HCT116 (cell line): ENCODE data around the gene UCHL3. TPM values are rescaled to one million over a fixed set of nuclear protein-coding genes. Genes with fewer than 3 reads are reported as not detected.

Experiments
- ATAC-seq: fragments of 200-7000 bp; cut with Tn5 transposase; 2 replicates; pipeline ENCODE4 v1.9.1; 2020; ENCODE audit warnings: mild to moderate bottlenecking, moderate library complexity
- BruUV-seq: library from RNA; stranded (reverse); fragments of 400-500 nt; replicated peaks from 2 replicates; lab custom pipeline; 2021; lab: Mats Ljungman, UMichigan
- CTCF ChIA-PET: fragments of 300-600 bp; sonication (Branson Sonifier 250); formaldehyde crosslinking; loops from one replicate; lab custom pipeline; 2021; ENCODE audit warnings: antibody characterized with exemption; lab: Charles Lee
- POLR2A ChIA-PET: fragments of 300-600, 350-600 bp; sonication (Branson Sonifier 250); formaldehyde crosslinking; loops from one replicate; lab custom pipeline; 2021; ENCODE audit warnings: antibody characterized with exemption; lab: Charles Lee
- RAD21 ChIA-PET, 2 experiments: fragments of 300-600 bp; sonication (Branson Sonifier 250); formaldehyde crosslinking; loops; one replicate each; lab custom pipeline; 2023; ENCODE audit warnings: low total read pairs in 2 of 2; ENCODE audit not compliant: uncharacterized antibody in 2 of 2, unreplicated experiment in 2 of 2, low non-redundant PET in 1 of 2; lab: Charles Lee
- DNase-seq: peaks from one replicate; pipeline ENCODE4 v3.0.0-alpha.2; 2010; ENCODE audit warnings: low read depth, low spot score
- H2AFZ ChIP-seq: fragments of 200-600 bp; shearing (Covaris generic), sonication (generic); 2 replicates; pipeline ENCODE4 v1.6.1; 2017; ENCODE audit warnings: low read depth, mixed run types, mixed read lengths, antibody characterized with exemption, low read length; ENCODE audit not compliant: poor library complexity, severe bottlenecking
- H3K27ac ChIP-seq: 2 replicates; pipeline ENCODE4 v1.5.1; 2012; ENCODE audit warnings: low read depth, low read length
- H3K27me3 ChIP-seq: fragments of 200-600 bp; sonication (generic); 2 replicates; pipeline ENCODE4 v1.6.1; 2016; ENCODE audit warnings: mixed run types, low read length, mixed read lengths; ENCODE audit not compliant: insufficient read depth
- H3K36me3 ChIP-seq, 2 experiments: fragments of 200-500 bp in 1 of 2; fragments of 200-600 bp in 1 of 2; sonication (Bioruptor generic) in 1 of 2; sonication (generic) in 1 of 2; 2 replicates each; pipeline versions ENCODE4 v1.5.1 to v1.6.1; 2014 to 2016; ENCODE audit warnings: low read length in 2 of 2, inconsistent platforms in 1 of 2, mixed read lengths in 1 of 2, mixed run types in 1 of 2; ENCODE audit not compliant: insufficient read depth in 2 of 2, control insufficient read depth in 1 of 2
- H3K4me1 ChIP-seq, 2 experiments: fragments of 200-600 bp in 1 of 2; sonication (generic) in 1 of 2; 2 replicates each; pipeline versions ENCODE4 v1.5.1 to v1.6.1; 2012 to 2017; ENCODE audit warnings: low read length in 2 of 2, inconsistent platforms in 1 of 2, mild to moderate bottlenecking in 1 of 2, mixed read lengths in 1 of 2, mixed run types in 1 of 2, moderate library complexity in 1 of 2; ENCODE audit not compliant: insufficient read depth in 2 of 2, control insufficient read depth in 1 of 2
- H3K4me2 ChIP-seq: fragments of 200-600 bp; sonication (generic); 2 replicates; pipeline ENCODE4 v1.6.1; 2017; ENCODE audit warnings: mixed run types, low read length, mixed read lengths
- H3K4me3 ChIP-seq, 2 experiments: fragments of 200-600 bp in 1 of 2; sonication (generic) in 1 of 2; replicated peaks in 1 of 2; 2 replicates each; pipeline ENCODE4 v1.5.1; 2011 to 2016; ENCODE audit warnings: low read length in 2 of 2, control low read depth in 1 of 2, low read depth in 1 of 2, mild to moderate bottlenecking in 1 of 2, mixed read lengths in 1 of 2, mixed run types in 1 of 2
- H3K79me2 ChIP-seq: fragments of 200-600 bp; sonication (generic); 2 replicates; pipeline ENCODE4 v1.6.1; 2017; ENCODE audit warnings: mild to moderate bottlenecking, mixed run types, low read length, moderate library complexity, mixed read lengths; ENCODE audit not compliant: insufficient read depth
- H3K9ac ChIP-seq: fragments of 200-600 bp; sonication (generic); 2 replicates; pipeline ENCODE4 v1.6.1; 2016; ENCODE audit warnings: low read length, mixed read lengths
- H3K9me2 ChIP-seq: fragments of 200-600 bp; sonication (generic), shearing (Covaris generic); 2 replicates; pipeline ENCODE4 v1.6.1; 2017; ENCODE audit warnings: mixed run types, mild to moderate bottlenecking, moderate library complexity; ENCODE audit not compliant: insufficient read depth
- H3K9me3 ChIP-seq, 2 experiments: fragments of 200-500 bp in 1 of 2; fragments of 200-600 bp in 1 of 2; sonication (Bioruptor generic) in 1 of 2; sonication (generic) in 1 of 2; 2 replicates each; pipeline ENCODE4 v1.6.1; 2014 to 2017; ENCODE audit warnings: low read length in 2 of 2, mixed read lengths in 2 of 2, inconsistent platforms in 1 of 2, low read depth in 1 of 2, mild to moderate bottlenecking in 1 of 2, mixed run types in 1 of 2, moderate library complexity in 1 of 2; ENCODE audit not compliant: control insufficient read depth in 1 of 2, insufficient read depth in 1 of 2
- H4K20me1 ChIP-seq: fragments of 200-600 bp; sonication (generic), shearing (Covaris generic); 2 replicates; pipeline ENCODE4 v1.6.1; 2017; ENCODE audit warnings: mixed run types, mild to moderate bottlenecking, moderate library complexity; ENCODE audit not compliant: insufficient read depth
- ATF3 ChIP-seq: IDR thresholded peaks from 2 replicates; pipeline ENCODE4 v1.6.1; 2012
- CTCF ChIP-seq, 3 experiments: fragments of 200-600 bp in 1 of 3; sonication (generic) in 1 of 3; IDR thresholded peaks in 2 of 3; conservative IDR thresholded peaks in 1 of 3; 2 replicates each; pipeline ENCODE4 v1.5.1; 2012 to 2017; ENCODE audit warnings: low read depth in 2 of 3, low read length in 2 of 3, antibody characterized with exemption in 1 of 3, borderline replicate concordance in 1 of 3, control low read depth in 1 of 3, mild to moderate bottlenecking in 1 of 3, mixed read lengths in 1 of 3, mixed run types in 1 of 3, moderate library complexity in 1 of 3; ENCODE audit not compliant: insufficient read depth in 1 of 3
- EGR1 ChIP-seq: IDR thresholded peaks from 2 replicates; pipeline ENCODE4 v1.6.1; 2012; ENCODE audit warnings: low read depth
- ELF1 ChIP-seq: IDR thresholded peaks from 2 replicates; pipeline ENCODE4 v1.6.1; 2012; ENCODE audit warnings: low read depth, borderline replicate concordance
- EZH2 ChIP-seq: fragments of 200-600 bp; sonication (generic); IDR thresholded peaks from 2 replicates; pipeline ENCODE4 v1.6.1; 2017; ENCODE audit warnings: antibody characterized with exemption, mixed run types
- FOSL1 ChIP-seq: IDR thresholded peaks from 2 replicates; pipeline ENCODE4 v1.6.1; 2012; ENCODE audit warnings: low read depth
- SP1 ChIP-seq: IDR thresholded peaks from 2 replicates; pipeline ENCODE4 v1.6.1; 2012; ENCODE audit warnings: low read depth
- SRF ChIP-seq: IDR thresholded peaks from 2 replicates; pipeline ENCODE4 v1.6.1; 2012; ENCODE audit warnings: low read depth
- TCF7L2 ChIP-seq: IDR thresholded peaks from 2 replicates; pipeline ENCODE4 v1.7.0; 2011; ENCODE audit warnings: borderline replicate concordance, inconsistent platforms; ENCODE audit not compliant: insufficient read depth, insufficient read length; ENCODE audit errors: extremely low read depth
- YY1 ChIP-seq: IDR thresholded peaks from 2 replicates; pipeline ENCODE4 v1.6.1; 2011; ENCODE audit warnings: low read length, low read depth, moderate library complexity, mild to moderate bottlenecking; ENCODE audit not compliant: insufficient replicate concordance; ENCODE audit errors: extremely low read depth
- intact Hi-C: fragments of 100-400 bp; cut with micrococcal nuclease; formaldehyde crosslinking; loops from 2 replicates; pipeline ENCODE4 v1.10.0; 2022
- total RNA-seq: library from RNA; stranded (reverse); gene quantifications from one replicate; pipeline ENCODE4 v1.2.1, GENCODE V29; 2021; ENCODE audit not compliant: unreplicated experiment

UCHL3 gene
- total RNA-seq, 1 experiment from 2014 or later, result 32.4 TPM

GRCh38 chr13:75581874-75582640, 32.5 kb downstream of the UCHL3 start:
- no TSS peak for BruUV-seq
- no peak for TF ChIP-seq FOSL1
- TF ChIP-seq ATF3, result no peak
- TF ChIP-seq CTCF (IDR thresholded peaks at IDR 0.05 in 2 of 3, conservative IDR thresholded peaks at IDR 0.05 in 1 of 3; ENCODE audit: borderline replicate concordance in 1 of 3, insufficient read depth in 1 of 3, low read depth in 2 of 3, low read length in 2 of 3), result no peak
- no peak for TF ChIP-seq SP1
- TF ChIP-seq EZH2, result no peak
- TF ChIP-seq ELF1, result no peak
- ChIA-PET POLR2A (no interaction called here), CTCF (no interaction called here), RAD21 (no interaction called here)
- Histone ChIP-seq H3K36me3 (no peaks in the 10 kb centered on the region), H3K79me2 (0 out of 2 replicates have a peak, but pooled peaks cover 8% of the 10 kb centered on the region), H3K9ac (no peak overlapping the region), H2AFZ (no peak overlapping the region), H3K27ac (no peak overlapping the region), H3K9me3 (no peaks in the 10 kb centered on the region; a peak in 1 of 4 replicates), H3K4me2 (no peak overlapping the region), H3K4me3 (no peak overlapping the region), H4K20me1 (no peaks in the 10 kb centered on the region), H3K27me3 (no peaks in the 10 kb centered on the region), H3K9me2 (no peaks in the 10 kb centered on the region), H3K4me1 (no peaks in the 10 kb centered on the region)
- no peak for DNase-seq
- intact Hi-C loops, result no loop called here
- ATAC-seq, result no peak

- BruUV-seq, result no TSS peak
- no peak overlapping the region for H3K4me2 ChIP-seq
- ChIA-PET RAD21 (no interaction called here), CTCF (no interaction called here), POLR2A (no interaction called here)
- H3K27ac ChIP-seq, result no peak overlapping the region
- H4K20me1 ChIP-seq, result no peaks in the 10 kb centered on the region
- DNase-seq (no peak), ATAC-seq (no peak)
- no peak for TF ChIP-seq TCF7L2
- TF ChIP-seq SP1, result no peak
- TF ChIP-seq YY1, result no peak
- TF ChIP-seq SRF, result no peak
- no peak for TF ChIP-seq EGR1
- 0 out of 2 replicates have a peak, but pooled peaks cover 8% of the 10 kb centered on the region for H3K79me2 ChIP-seq
- no peaks in the 10 kb centered on the region for H3K4me1 ChIP-seq
- H2AFZ ChIP-seq, result no peak overlapping the region
- H3K9me2 ChIP-seq, result no peaks in the 10 kb centered on the region
- no peak overlapping the region for H3K4me3 ChIP-seq
- H3K27me3 ChIP-seq, result no peaks in the 10 kb centered on the region
- intact Hi-C loops, result no loop called here
- no peak overlapping the region for H3K9ac ChIP-seq
- H3K9me3 ChIP-seq, result no peaks in the 10 kb centered on the region; a peak in 1 of 4 replicates
- H3K36me3 ChIP-seq, result no peaks in the 10 kb centered on the region
Measured at GRCh38 chr13:75583091-75583490, 33.5 kb downstream of the UCHL3 start.
